H1 (cell line): ENCODE measurements around the gene HENMT1. TPM values are rescaled to one million over a fixed set of nuclear protein-coding genes. Genes with fewer than 3 reads are reported as not detected.

ENCODE experiments used
- CBX8 ChIP-seq: fragments of 300-800, 300-1000 bp; sonication (generic); IDR thresholded peaks from 2 replicates; pipeline ENCODE4 v1.7.1; 2016; ENCODE audit warnings: low read depth, low read length, borderline replicate concordance
- CHD1 ChIP-seq: IDR thresholded peaks from 2 replicates; pipeline ENCODE4 v1.6.1; 2012; ENCODE audit warnings: low read depth, low read length, improper control_type of control experiment
- CHD2 ChIP-seq: IDR thresholded peaks from 2 replicates; pipeline ENCODE4 v1.6.1; 2012; ENCODE audit warnings: low read length, improper control_type of control experiment
- CHD7 ChIP-seq: fragments of 300-600 bp; sonication (generic); IDR thresholded peaks from 2 replicates; pipeline ENCODE4 v1.7.1; 2012; ENCODE audit warnings: low read length, moderate library complexity, mild to moderate bottlenecking, inconsistent platforms; ENCODE audit not compliant: insufficient replicate concordance
- EP300 ChIP-seq, 2 experiments: IDR thresholded peaks; 1 replicate in 1 of 2; 2 replicates in 1 of 2; pipeline ENCODE4 v1.6.1; 2011 to 2012; ENCODE audit warnings: low read depth in 2 of 2, low read length in 2 of 2, mild to moderate bottlenecking in 2 of 2, borderline replicate concordance in 1 of 2, inconsistent platforms in 1 of 2, moderate library complexity in 1 of 2
- HDAC2 ChIP-seq, 2 experiments: fragments of 300-600 bp in 1 of 2; sonication (generic) in 1 of 2; IDR thresholded peaks; 2 replicates each; pipeline ENCODE4 v1.6.1; 2011 to 2012; ENCODE audit warnings: low read depth in 2 of 2, low read length in 2 of 2, mild to moderate bottlenecking in 2 of 2, moderate library complexity in 2 of 2, borderline replicate concordance in 1 of 2, inconsistent platforms in 1 of 2
- JUND ChIP-seq: IDR thresholded peaks from 2 replicates; pipeline ENCODE4 v1.6.1; 2011; ENCODE audit warnings: mild to moderate bottlenecking, improper control_type of control experiment, low read length
- RFX5 ChIP-seq: IDR thresholded peaks from 2 replicates; pipeline ENCODE4 v1.6.1; 2011; ENCODE audit warnings: low read depth, low read length, improper control_type of control experiment, borderline replicate concordance
- RNF2 ChIP-seq: fragments of 200-900, 300-1000 bp; sonication (generic); IDR thresholded peaks from 2 replicates; pipeline ENCODE4 v1.7.1; 2016; ENCODE audit warnings: borderline replicate concordance, low read depth, mild to moderate bottlenecking, antibody characterized with exemption, low read length; ENCODE audit not compliant: poor library complexity, severe bottlenecking; ENCODE audit errors: missing control alignments
- polyA plus RNA-seq, 7 experiments: library from polyadenylated mRNA; depleted of rRNA in 3 of 7; stranded (reverse) in 5 of 7; unstranded in 2 of 7; fragments of >200 nt in 5 of 7; fragments of 200-250 nt in 2 of 7; gene quantifications; 1 replicate in 5 of 7; 2 replicates in 1 of 7; 4 replicates in 1 of 7; pipeline versions ENCODE4 v1.2.1 to v1.2.3, GENCODE V29; 2011 to 2013; ENCODE audit warnings: missing spikeins in 2 of 7, mixed read lengths in 2 of 7
- total RNA-seq: library from RNA; stranded (reverse); fragmentation: NEBNext Ultra II Directional; extraction: Animal tissue kit (Norgen Biotek cat#: 25700); gene quantifications from 2 replicates; pipeline ENCODE4 v1.2.1, GENCODE V29; 2021
- TF ChIP-seq, protein P1 (sequence below): IDR thresholded peaks from 2 replicates; pipeline ENCODE4 v1.6.1; 2011; ENCODE audit warnings: low read depth, mild to moderate bottlenecking, low read length; ENCODE audit not compliant: insufficient read depth

The HENMT1 gene
- total and polyA plus RNA-seq, 2 of the 8 experiments (the other 6 are each of a cell fraction or from before 2014, with no cell fraction given): 2.9 to 5.6 TPM

DNA sequence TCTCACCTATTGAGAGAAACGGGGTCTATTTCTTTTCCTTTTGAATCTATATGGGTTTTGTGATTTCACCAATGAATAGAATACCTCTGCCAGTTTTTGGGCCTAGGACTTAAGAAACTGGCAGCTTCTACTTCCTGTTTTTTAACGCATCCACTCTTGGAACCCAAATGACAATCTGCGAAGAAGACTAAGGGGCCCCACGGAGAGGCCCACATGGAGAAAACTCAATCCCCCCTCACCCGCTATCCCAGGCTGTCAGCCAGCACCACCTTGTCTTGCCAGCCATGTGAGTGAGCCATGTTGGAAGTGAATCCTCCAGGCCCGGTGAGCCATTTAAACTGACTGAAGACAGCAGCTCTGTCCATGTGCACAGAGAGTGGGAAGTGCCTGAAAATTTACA, 3.6 kb upstream of the HENMT1 start (continued):
- TF ChIP-seq CHD7 (no peak), CHD2 (no peak), RFX5 (no peak), HDAC2 (IDR thresholded peaks at IDR 0.05; ENCODE audit: borderline replicate concordance in 1 of 2, low read depth in 2 of 2, low read length in 2 of 2) (no peak), EP300 (IDR thresholded peaks at IDR 0.05; ENCODE audit: borderline replicate concordance in 1 of 2, low read depth in 2 of 2, low read length in 2 of 2) (no peak), CBX8 (no peak), RNF2 (no peak), CHD1 (no peak), JUND (no peak)
- TF ChIP-seq, protein P1, sequence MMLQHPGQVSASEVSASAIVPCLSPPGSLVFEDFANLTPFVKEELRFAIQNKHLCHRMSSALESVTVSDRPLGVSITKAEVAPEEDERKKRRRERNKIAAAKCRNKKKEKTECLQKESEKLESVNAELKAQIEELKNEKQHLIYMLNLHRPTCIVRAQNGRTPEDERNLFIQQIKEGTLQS: no peak
